ENCODE measurements around the gene SEC14L1.
"Not testable (repeated sequence)": the region's sequence is repeated elsewhere in the genome, so short reads cannot be mapped to it uniquely, and the experiment has no call there.

The SEC14L1 gene

GRCh38 chr17:77109764-77110359 lies 30.9 kb upstream of the SEC14L1 start:
- Histone ChIP-seq H3K36me3 (ENCODE audit: low read depth) (no peaks in the 10 kb centered on the region), H3K4me1 (ENCODE audit: insufficient read depth, poor library complexity, severe bottlenecking) (peaks cover 7% of the 10 kb centered on the region), H3K27me3 (ENCODE audit: insufficient read depth, poor library complexity, severe bottlenecking) (no peaks in the 10 kb centered on the region), H3K4me3 (ENCODE audit: severe bottlenecking) (no peak overlapping the region), H3K27ac (ENCODE audit: poor library complexity, severe bottlenecking) (peak overlapping the region; percentile 29), H3K9me3 (ENCODE audit: severe bottlenecking) (no peaks in the 10 kb centered on the region)
- TF ChIP-seq CTCF (IDR thresholded peaks at IDR 0.05; ENCODE audit: poor library complexity, severe bottlenecking), result no peak
- DNase-seq (ENCODE audit: low spot score) (no peak), ATAC-seq (ENCODE audit: low read depth) (no peak)

- H3K27ac ChIP-seq (ENCODE audit: poor library complexity, severe bottlenecking); H3K4me1 ChIP-seq (ENCODE audit: insufficient read depth, poor library complexity, severe bottlenecking); H3K9me3 ChIP-seq (ENCODE audit: severe bottlenecking); ATAC-seq (ENCODE audit: low read depth); H3K4me3 ChIP-seq (ENCODE audit: severe bottlenecking); H3K27me3 ChIP-seq (ENCODE audit: insufficient read depth, poor library complexity, severe bottlenecking); DNase-seq (ENCODE audit: low spot score); H3K36me3 ChIP-seq (ENCODE audit: low read depth): not testable (repeated sequence)
Measured at GRCh38 chr17:77111165-77111933, 29.4 kb upstream of the SEC14L1 start.

DNA sequence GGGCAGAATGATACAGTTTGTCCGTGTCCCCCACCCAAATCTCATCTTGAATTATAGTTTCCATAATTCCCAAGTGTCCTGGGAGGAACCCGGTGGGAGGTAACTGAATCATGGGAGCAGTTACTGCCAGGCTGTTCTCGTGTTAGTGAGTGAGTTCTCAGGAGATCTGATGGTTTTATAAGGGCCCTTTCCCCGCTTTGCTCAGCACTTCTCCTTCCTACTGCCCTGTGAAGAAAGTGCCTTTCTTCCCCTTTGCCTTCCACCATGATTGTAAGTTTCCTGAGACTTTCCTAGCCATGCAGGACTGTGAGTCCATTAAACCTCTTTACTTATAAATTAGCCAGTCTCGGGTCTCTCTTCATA lies 28.9 kb upstream of the SEC14L1 start:
- H3K4me3 ChIP-seq (ENCODE audit: severe bottlenecking), result no peak overlapping the region
- H3K27ac ChIP-seq (ENCODE audit: poor library complexity, severe bottlenecking), result no peak overlapping the region

DNA sequence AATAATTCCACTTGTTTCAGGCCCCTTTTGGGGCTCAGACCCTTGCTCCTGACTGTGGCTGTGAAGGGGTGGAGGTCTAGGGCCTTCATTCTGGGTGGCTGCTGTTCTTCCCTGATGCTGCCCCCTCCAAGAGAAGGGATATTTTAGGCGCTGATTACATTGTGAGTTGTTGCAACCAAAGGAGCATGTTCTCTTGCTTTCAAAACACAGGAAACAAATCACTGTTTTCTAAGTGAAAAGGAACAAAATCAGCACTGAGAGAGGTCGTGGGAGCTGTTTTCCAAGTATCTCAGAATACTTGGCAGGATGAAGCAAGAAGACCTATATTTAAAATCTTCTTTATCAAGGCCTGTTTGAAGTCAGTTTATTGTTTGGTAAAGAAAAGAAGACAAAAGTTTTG lies 25.3 kb upstream of the SEC14L1 start:
- H3K9me3 ChIP-seq (ENCODE audit: severe bottlenecking), result no peaks in the 10 kb centered on the region
- H3K36me3 ChIP-seq (ENCODE audit: low read depth), result no peaks in the 10 kb centered on the region
- no peak overlapping the region for H3K27ac ChIP-seq (ENCODE audit: poor library complexity, severe bottlenecking)
- DNase-seq (ENCODE audit: low spot score) (no peak), ATAC-seq (ENCODE audit: low read depth) (no peak)
- H3K4me1 ChIP-seq (ENCODE audit: insufficient read depth, poor library complexity, severe bottlenecking), result no peaks in the 10 kb centered on the region
- no peak for TF ChIP-seq CTCF (IDR thresholded peaks at IDR 0.05; ENCODE audit: poor library complexity, severe bottlenecking)
- H3K4me3 ChIP-seq (ENCODE audit: severe bottlenecking), result no peak overlapping the region
- H3K27me3 ChIP-seq (ENCODE audit: insufficient read depth, poor library complexity, severe bottlenecking), result no peaks in the 10 kb centered on the region

More for the DNA sequence above, 28.9 kb upstream of the SEC14L1 start:
- Histone ChIP-seq H3K36me3 (ENCODE audit: low read depth) (no peaks in the 10 kb centered on the region), H3K4me1 (ENCODE audit: insufficient read depth, poor library complexity, severe bottlenecking) (peaks cover 7% of the 10 kb centered on the region), H3K27me3 (ENCODE audit: insufficient read depth, poor library complexity, severe bottlenecking) (no peaks in the 10 kb centered on the region), H3K9me3 (ENCODE audit: severe bottlenecking) (no peaks in the 10 kb centered on the region)
- no peak for TF ChIP-seq CTCF (IDR thresholded peaks at IDR 0.05; ENCODE audit: poor library complexity, severe bottlenecking)
- ATAC-seq (ENCODE audit: low read depth), result no peak
- no peak for DNase-seq (ENCODE audit: low spot score)

DNA sequence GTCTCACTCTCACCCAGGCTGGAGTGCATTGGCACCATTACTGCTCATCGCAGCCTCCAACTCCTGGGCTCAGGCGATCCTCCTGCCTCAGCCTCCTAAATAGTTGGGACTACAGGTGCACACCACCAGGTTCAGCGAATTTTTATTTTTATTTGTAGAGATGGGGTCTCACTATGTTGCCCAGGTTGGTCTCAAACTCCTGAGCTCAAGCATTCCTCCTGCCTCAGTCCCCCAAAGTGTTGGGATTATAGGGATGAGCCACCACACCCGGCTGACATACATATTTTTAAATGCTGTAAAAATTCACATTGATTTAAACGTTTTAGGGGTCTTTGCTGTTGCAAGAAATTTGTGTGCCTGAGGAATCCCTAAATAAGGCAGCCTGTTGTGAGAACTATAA lies 24.8 kb upstream of the SEC14L1 start:
- no peaks in the 10 kb centered on the region for H3K27me3 ChIP-seq (ENCODE audit: insufficient read depth, poor library complexity, severe bottlenecking)
- H3K36me3 ChIP-seq (ENCODE audit: low read depth), result no peaks in the 10 kb centered on the region
- DNase-seq (ENCODE audit: low spot score) (no peak), ATAC-seq (ENCODE audit: low read depth) (no peak)
- H3K4me1 ChIP-seq (ENCODE audit: insufficient read depth, poor library complexity, severe bottlenecking), result no peaks in the 10 kb centered on the region
- no peaks in the 10 kb centered on the region for H3K9me3 ChIP-seq (ENCODE audit: severe bottlenecking)
- no peak overlapping the region for H3K4me3 ChIP-seq (ENCODE audit: severe bottlenecking)
- TF ChIP-seq CTCF (IDR thresholded peaks at IDR 0.05; ENCODE audit: poor library complexity, severe bottlenecking), result no peak
- no peak overlapping the region for H3K27ac ChIP-seq (ENCODE audit: poor library complexity, severe bottlenecking)
